Cardiac muscle cell (in vitro differentiated cells and primary cell): ENCODE results near the gene MELTF. TPM values are rescaled to one million over a fixed set of nuclear protein-coding genes. Genes with fewer than 3 reads are reported as not detected.
"Not testable (repeated sequence)": the region's sequence is repeated elsewhere in the genome, so short reads cannot be mapped to it uniquely, and the experiment has no call there.

Experiments used
- DNase-seq, 2 donors: peaks; one replicate each; pipeline versions ENCODE4 v3.0.0 to v3.0.0-alpha.2; 2010 to 2017; ENCODE audit warnings: low read depth in 1 of 2, low spot score in 1 of 2
- H3K27ac ChIP-seq: fragments of 200-600 bp; sonication (generic); 2 replicates; pipeline ENCODE4 v1.5.1; 2016
- H3K27me3 ChIP-seq: fragments of 200-600 bp; sonication (generic); 2 replicates; pipeline ENCODE4 v1.6.0; 2016; ENCODE audit warnings: control low read depth
- H3K36me3 ChIP-seq: fragments of 200-600 bp; sonication (generic); 2 replicates; pipeline ENCODE4 v1.5.1; 2016; ENCODE audit warnings: control low read depth
- H3K4me1 ChIP-seq: fragments of 200-600 bp; sonication (generic); 2 replicates; pipeline ENCODE4 v1.8.1; 2017; ENCODE audit warnings: low read depth, mild to moderate bottlenecking, mixed run types
- H3K4me3 ChIP-seq: fragments of 200-600 bp; sonication (generic); 2 replicates; pipeline ENCODE4 v1.5.1; 2016; ENCODE audit warnings: mild to moderate bottlenecking
- H3K9me3 ChIP-seq: fragments of 200-600 bp; sonication (generic); 2 replicates; pipeline ENCODE4 v1.5.1; 2017; ENCODE audit warnings: low read depth, mild to moderate bottlenecking, control low read depth
- CTCF ChIP-seq: IDR thresholded peaks from 2 replicates; pipeline ENCODE4 v1.5.1; 2012; ENCODE audit warnings: low read depth, mild to moderate bottlenecking, low read length
- polyA plus RNA-seq: library from polyadenylated mRNA; unstranded; fragments of >200 nt; fragmentation: Nextera tagmentation; extraction: Ambion mirVana; gene quantifications from 2 replicates; pipeline ENCODE4 v1.2.1, GENCODE V29; 2016
- total RNA-seq: library from RNA; depleted of rRNA; stranded (reverse); fragments of >200 nt; gene quantifications from 2 replicates; pipeline ENCODE4 v1.2.3, GENCODE V29; 2016

MELTF gene
- total and polyA plus RNA-seq, 2 experiments from 2014 or later: 12.0 to 17.8 TPM

DNA sequence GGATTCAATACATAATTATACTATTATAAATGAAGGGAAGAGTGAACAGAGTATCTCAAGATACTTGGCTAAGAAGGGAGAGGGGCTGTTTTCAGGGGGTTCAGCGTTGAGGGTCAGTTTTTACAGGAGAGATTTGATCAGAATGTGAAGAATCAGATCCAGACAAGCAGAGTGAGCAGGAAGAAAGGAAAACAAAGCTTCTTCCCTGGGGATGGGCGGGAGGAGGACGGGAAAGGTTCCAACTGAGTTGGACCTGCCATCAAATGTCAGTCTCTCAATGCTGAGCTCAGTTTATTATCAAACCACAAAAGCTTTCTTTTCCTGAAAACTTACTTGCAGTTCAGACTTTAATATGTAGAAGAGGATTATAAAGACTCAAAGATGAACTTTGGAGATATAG, 6.0 kb upstream of the MELTF start:
- Histone ChIP-seq H3K4me1 (peaks cover 5% of the 10 kb centered on the region), H3K9me3 (no peaks in the 10 kb centered on the region), H3K36me3 (no peaks in the 10 kb centered on the region), H3K27ac (no peak overlapping the region), H3K27me3 (no peaks in the 10 kb centered on the region), H3K4me3 (no peak overlapping the region)
- no peak for DNase-seq
- TF ChIP-seq CTCF: no peak

- not testable (repeated sequence) for H3K27ac ChIP-seq, H3K36me3 ChIP-seq, DNase-seq, H3K4me3 ChIP-seq, H3K4me1 ChIP-seq, H3K27me3 ChIP-seq, H3K9me3 ChIP-seq
Observed at GRCh38 chr3:197034778-197035177, 5.2 kb upstream of the MELTF start.

DNA sequence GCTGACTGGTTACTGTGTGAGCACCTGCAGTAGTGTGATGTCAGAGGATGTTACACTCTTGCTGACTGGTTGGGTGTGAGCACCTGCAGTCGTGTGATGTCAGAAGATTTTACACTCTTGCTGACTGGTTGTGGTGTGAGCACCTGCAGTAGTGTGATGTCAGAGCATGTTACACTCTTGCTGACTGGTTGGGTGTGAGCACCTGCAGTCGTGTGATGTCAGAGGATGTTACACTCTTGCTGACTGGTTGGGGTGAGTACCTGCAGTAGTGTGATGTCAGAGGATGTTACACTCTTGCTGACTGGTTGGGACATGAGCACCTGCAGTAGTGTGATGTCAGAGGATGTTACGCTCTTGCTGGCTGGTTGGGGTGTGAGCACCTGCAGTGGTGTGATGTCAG, 4.1 kb upstream of the MELTF start:
- H3K9me3 ChIP-seq, DNase-seq, H3K27me3 ChIP-seq, H3K36me3 ChIP-seq, H3K27ac ChIP-seq, H3K4me3 ChIP-seq, H3K4me1 ChIP-seq: not testable (repeated sequence)

DNA sequence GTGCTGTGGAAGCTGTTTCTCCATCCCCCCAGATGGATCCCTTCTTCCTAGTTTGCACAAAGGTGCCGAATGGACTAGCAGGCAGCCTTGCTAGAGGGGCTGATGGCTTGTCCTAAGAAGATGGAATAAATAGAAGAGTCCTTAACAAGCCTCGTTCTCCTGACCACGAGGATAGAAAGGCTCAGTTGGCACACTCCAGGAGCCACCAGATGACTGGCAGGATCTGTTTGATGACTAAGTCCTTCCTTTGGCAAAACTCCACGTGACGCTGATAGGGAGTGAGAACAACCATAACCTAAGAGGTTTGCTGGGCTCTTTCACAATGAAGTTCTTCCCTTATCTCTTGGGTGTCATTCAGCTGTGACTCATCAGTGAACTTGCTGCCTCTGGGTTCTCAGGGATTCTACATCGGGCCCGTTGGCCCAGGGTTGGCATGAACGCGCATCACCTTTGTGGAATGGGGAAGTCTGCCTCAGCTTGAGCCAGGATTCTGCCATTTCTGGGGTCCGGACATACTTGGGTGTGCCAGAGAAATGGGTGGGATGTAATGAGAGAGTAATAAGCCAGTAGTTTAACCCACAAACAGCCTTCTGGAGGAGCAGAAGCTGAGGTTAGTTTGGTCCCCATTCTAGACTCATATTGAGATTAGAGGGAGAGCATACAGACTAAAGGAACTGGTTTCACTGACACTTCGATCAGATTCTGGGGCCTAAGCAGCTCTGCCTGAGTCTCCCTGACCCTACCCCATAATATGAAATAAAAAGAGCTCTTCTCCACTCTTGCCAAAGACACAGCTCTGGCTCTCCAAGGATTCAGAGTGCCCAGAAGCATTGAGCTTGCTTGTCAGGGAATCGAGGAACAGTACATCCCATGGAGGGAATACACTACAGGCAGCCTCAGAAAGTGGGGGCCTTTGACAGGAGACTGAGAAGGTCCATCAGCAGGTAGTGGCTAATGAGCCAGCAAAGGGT, 2.0 kb upstream of the MELTF start:
- no peak for TF ChIP-seq CTCF
- DNase-seq: peak in 1 of 2 donors; percentile 99
- Histone ChIP-seq H3K36me3 (no peaks in the 10 kb centered on the region), H3K27me3 (peaks cover 6% of the 10 kb centered on the region), H3K9me3 (no peaks in the 10 kb centered on the region), H3K4me3 (no peak overlapping the region), H3K4me1 (peaks cover 5% of the 10 kb centered on the region), H3K27ac (no peak overlapping the region)

- Histone ChIP-seq H3K9me3 (no peaks in the 10 kb centered on the region), H3K36me3 (no peaks in the 10 kb centered on the region)
Observed at GRCh38 chr3:197030379-197031314, 1.0 kb upstream of the MELTF start.

More at GRCh38 chr3:197030379-197031314, 1.0 kb upstream of the MELTF start:
- H3K4me3 ChIP-seq: no peak overlapping the region
- peaks cover 5% of the 10 kb centered on the region for H3K4me1 ChIP-seq
- DNase-seq: no peak
- TF ChIP-seq CTCF: no peak
- no peak overlapping the region for H3K27ac ChIP-seq
- peaks cover 6% of the 10 kb centered on the region for H3K27me3 ChIP-seq
